Medulla oblongata (tissue), 1 donor: Measurements from ENCODE around the gene CHTF8.
"Not testable (repeated sequence)": the region's sequence is repeated elsewhere in the genome, so short reads cannot be mapped to it uniquely, and the experiment has no call there.

Experiments
- DNase-seq: peaks from one replicate; pipeline ENCODE4 v3.0.0-alpha.2; 2015; ENCODE audit errors: extremely low spot score

Gene CHTF8

GRCh38 chr16:69132424-69133252, at the start of gene CHTF8, which contains the start of gene UTP4:
TSS of gene CHTF8 (minus strand) at chr16:69132588. CDS start at chr16:69121458, 11,130 bp downstream.
TSS of gene UTP4 (plus strand) at chr16:69132649. CDS start at chr16:69133460, 811 bp downstream.
- DNase-seq: peak; percentile 83

- DNase-seq: no peak
These were observed 47.6 kb upstream of the CHTF8 start for GRCh38 chr16:69180011-69180338.

- DNase-seq: peak; percentile 56
These were observed 47.1 kb upstream of the CHTF8 start for GRCh38 chr16:69179328-69180010.

- DNase-seq: no peak
These were observed 43.8 kb upstream of the CHTF8 start for GRCh38 chr16:69176033-69176800.

- peak; percentile 57 for DNase-seq
These were observed 39.1 kb upstream of the CHTF8 start for GRCh38 chr16:69171325-69172084.

- DNase-seq: no peak
These were observed 37.4 kb upstream of the CHTF8 start for GRCh38 chr16:69169607-69170352.

- no peak for DNase-seq
These were observed 36.7 kb upstream of the CHTF8 start for GRCh38 chr16:69169051-69169450.

GRCh38 chr16:69166946-69167930, 34.9 kb upstream of the CHTF8 start:
- DNase-seq: no peak

- no peak for DNase-seq
These were observed 33.9 kb upstream of the CHTF8 start for GRCh38 chr16:69166221-69166833.

GRCh38 chr16:69165584-69165983, 33.2 kb upstream of the CHTF8 start:
- DNase-seq: no peak

GRCh38 chr16:69160192-69160591, 27.8 kb upstream of the CHTF8 start:
- DNase-seq: no peak

- no peak for DNase-seq
These were observed 24.8 kb upstream of the CHTF8 start for GRCh38 chr16:69157196-69157595.

GRCh38 chr16:69150146-69150865, 17.9 kb upstream of the CHTF8 start:
- peak; percentile 86 for DNase-seq

GRCh38 chr16:69149621-69150020, 17.2 kb upstream of the CHTF8 start:
- DNase-seq: not testable (repeated sequence)

GRCh38 chr16:69145658-69146057, 13.3 kb upstream of the CHTF8 start:
- DNase-seq: no peak

- no peak for DNase-seq
These were observed 10.7 kb upstream of the CHTF8 start for GRCh38 chr16:69143116-69143515.

GRCh38 chr16:69141936-69142335, 9.5 kb upstream of the CHTF8 start:
- no peak for DNase-seq

GRCh38 chr16:69141014-69141413, 8.6 kb upstream of the CHTF8 start:
- no peak for DNase-seq
